Measurements from ENCODE around the gene LRRFIP1. TPM values are rescaled to one million over a fixed set of nuclear protein-coding genes. Genes with fewer than 3 reads are reported as not detected.

Gene LRRFIP1
- polyA plus RNA-seq, 1 donor (not counting 4 experiments of a cell fraction or from before 2014, with no cell fraction given), result 115 TPM

DNA sequence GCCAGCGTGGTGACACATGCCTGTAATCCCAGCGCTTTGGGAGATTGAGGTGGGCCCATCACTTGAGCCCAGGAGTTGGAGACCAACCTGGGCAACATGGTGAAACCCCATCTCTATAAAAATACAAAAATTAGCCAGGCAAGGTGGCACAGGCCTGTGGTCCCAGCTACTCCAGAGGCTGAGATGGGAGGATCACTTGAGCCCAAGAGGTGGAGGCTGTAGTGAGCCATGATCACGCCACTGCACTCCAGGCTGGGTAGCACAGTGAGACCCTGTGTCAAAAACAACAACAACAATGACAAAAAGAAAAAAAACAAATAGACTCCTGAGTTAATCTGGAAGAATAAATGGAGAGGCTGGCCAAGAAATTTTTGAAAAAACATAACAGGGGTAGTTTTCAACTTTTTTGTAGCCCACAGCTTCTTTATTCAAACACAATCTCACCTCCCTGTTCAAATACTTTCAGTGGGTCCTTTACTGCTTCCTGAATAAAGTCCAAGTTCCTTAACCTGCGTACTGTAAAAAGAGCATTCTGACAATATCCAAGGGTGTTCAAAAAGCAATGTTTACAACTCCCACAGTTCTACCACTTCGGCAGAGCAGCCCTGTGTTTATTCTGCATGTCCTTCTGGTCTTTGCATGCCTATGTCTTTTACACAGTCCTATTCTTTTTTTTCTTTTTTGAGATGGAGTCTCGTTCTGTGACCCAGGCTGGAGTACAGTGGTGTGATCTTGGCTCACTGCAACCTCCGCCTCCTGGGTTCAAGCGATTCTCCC is 53.5 kb downstream of the LRRFIP1 start:
- H3K9ac ChIP-seq (ENCODE audit: control insufficient read depth, extremely low read depth, insufficient read depth, low read length), result no peak overlapping the region

DNA sequence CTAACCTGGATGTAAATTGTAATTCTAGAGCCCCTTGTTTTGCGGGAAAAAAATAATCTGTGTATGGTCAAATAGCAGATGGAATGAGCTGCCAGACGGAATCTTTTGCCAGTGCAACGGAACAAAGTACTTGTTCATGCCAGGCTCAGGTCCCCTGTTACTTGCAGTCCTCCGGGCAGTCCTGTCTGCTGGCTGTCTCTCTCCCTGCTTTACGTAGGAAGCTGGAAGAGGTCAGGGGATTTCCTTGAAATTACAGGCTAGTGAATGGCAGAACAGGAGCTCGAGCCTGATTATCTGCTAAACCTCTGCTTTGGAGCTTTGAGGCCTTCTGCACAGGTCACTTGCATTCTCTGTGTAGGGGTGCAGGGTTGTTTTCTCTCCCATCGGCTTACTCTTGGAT is 54.8 kb downstream of the LRRFIP1 start:
- Histone ChIP-seq H3K9me1 (ENCODE audit: control insufficient read depth, extremely low read depth, insufficient read depth, low read length) (no peaks in the 10 kb centered on the region), H3K4me1 (ENCODE audit: control insufficient read depth, extremely low read depth, insufficient read depth, low read length) (peaks cover 7% of the 10 kb centered on the region), H3K36me3 (ENCODE audit: control insufficient read depth in 2 of 2, extremely low read depth in 1 of 2, insufficient read depth in 2 of 2, low read length in 2 of 2) (no peaks in the 10 kb centered on the region), H3K27ac (ENCODE audit: control insufficient read depth, insufficient read depth, low read length) (no peak overlapping the region), H3K9me3 (ENCODE audit: control insufficient read depth, low read depth, low read length) (no peaks in the 10 kb centered on the region), H4K20me1 (ENCODE audit: control insufficient read depth, extremely low read depth, insufficient read depth, low read length) (no peaks in the 10 kb centered on the region), H3K4me3 (ENCODE audit: control insufficient read depth in 2 of 3, extremely low read depth in 1 of 3, insufficient read depth in 2 of 3, low read depth in 1 of 3, low read length in 3 of 3) (no peak overlapping the region), H3K79me2 (ENCODE audit: control insufficient read depth, insufficient read depth, low read length) (no peaks in the 10 kb centered on the region), H3K27me3 (ENCODE audit: control insufficient read depth, extremely low read depth, insufficient read depth, low read length) (no peaks in the 10 kb centered on the region), H3K9ac (ENCODE audit: control insufficient read depth, extremely low read depth, insufficient read depth, low read length) (no peak overlapping the region), H2AFZ (ENCODE audit: control insufficient read depth, low read length) (no peak overlapping the region), H3K4me2 (ENCODE audit: control insufficient read depth, extremely low read depth, insufficient read depth, low read depth, low read length) (no peak overlapping the region)
- dilution Hi-C loops (cut with MboI; ENCODE audit: extremely low pct_ligation_motif_present, low sequenced_read_pairs), result no loop called here
- DNase-seq (ENCODE audit: low read depth, low spot score) (no peak), FAIRE-seq (no peak)
- TF ChIP-seq, protein P1, sequence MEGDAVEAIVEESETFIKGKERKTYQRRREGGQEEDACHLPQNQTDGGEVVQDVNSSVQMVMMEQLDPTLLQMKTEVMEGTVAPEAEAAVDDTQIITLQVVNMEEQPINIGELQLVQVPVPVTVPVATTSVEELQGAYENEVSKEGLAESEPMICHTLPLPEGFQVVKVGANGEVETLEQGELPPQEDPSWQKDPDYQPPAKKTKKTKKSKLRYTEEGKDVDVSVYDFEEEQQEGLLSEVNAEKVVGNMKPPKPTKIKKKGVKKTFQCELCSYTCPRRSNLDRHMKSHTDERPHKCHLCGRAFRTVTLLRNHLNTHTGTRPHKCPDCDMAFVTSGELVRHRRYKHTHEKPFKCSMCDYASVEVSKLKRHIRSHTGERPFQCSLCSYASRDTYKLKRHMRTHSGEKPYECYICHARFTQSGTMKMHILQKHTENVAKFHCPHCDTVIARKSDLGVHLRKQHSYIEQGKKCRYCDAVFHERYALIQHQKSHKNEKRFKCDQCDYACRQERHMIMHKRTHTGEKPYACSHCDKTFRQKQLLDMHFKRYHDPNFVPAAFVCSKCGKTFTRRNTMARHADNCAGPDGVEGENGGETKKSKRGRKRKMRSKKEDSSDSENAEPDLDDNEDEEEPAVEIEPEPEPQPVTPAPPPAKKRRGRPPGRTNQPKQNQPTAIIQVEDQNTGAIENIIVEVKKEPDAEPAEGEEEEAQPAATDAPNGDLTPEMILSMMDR (optimal IDR thresholded peaks at IDR 0.05 in 1 of 3, IDR thresholded peaks at IDR 0.05 in 1 of 3, conservative IDR thresholded peaks at IDR 0.05 in 1 of 3; ENCODE audit: extremely low read depth in 1 of 3, insufficient read depth in 2 of 3, low read length in 3 of 3), result no peak
- TF ChIP-seq EZH2 (IDR thresholded peaks at IDR 0.05; ENCODE audit: low read length), result no peak

More for the DNA sequence above, 53.5 kb downstream of the LRRFIP1 start:
- dilution Hi-C loops (cut with MboI; ENCODE audit: extremely low pct_ligation_motif_present, low sequenced_read_pairs), result no loop called here
- FAIRE-seq (no peak), DNase-seq (ENCODE audit: low read depth, low spot score) (no peak)
- peaks cover 4% of the 10 kb centered on the region for H3K4me1 ChIP-seq (ENCODE audit: control insufficient read depth, extremely low read depth, insufficient read depth, low read length)
- H2AFZ ChIP-seq (ENCODE audit: control insufficient read depth, low read length), result no peak overlapping the region
- H3K79me2 ChIP-seq (ENCODE audit: control insufficient read depth, insufficient read depth, low read length), result no peaks in the 10 kb centered on the region
- H3K4me3 ChIP-seq (ENCODE audit: control insufficient read depth in 2 of 3, extremely low read depth in 1 of 3, insufficient read depth in 2 of 3, low read depth in 1 of 3, low read length in 3 of 3), result no peak overlapping the region
- TF ChIP-seq EZH2 (IDR thresholded peaks at IDR 0.05; ENCODE audit: low read length), result no peak
- TF ChIP-seq, protein P1 (optimal IDR thresholded peaks at IDR 0.05 in 1 of 3, IDR thresholded peaks at IDR 0.05 in 1 of 3, conservative IDR thresholded peaks at IDR 0.05 in 1 of 3; ENCODE audit: extremely low read depth in 1 of 3, insufficient read depth in 2 of 3, low read length in 3 of 3), result no peak
- H4K20me1 ChIP-seq (ENCODE audit: control insufficient read depth, extremely low read depth, insufficient read depth, low read length), result no peaks in the 10 kb centered on the region
- H3K27me3 ChIP-seq (ENCODE audit: control insufficient read depth, extremely low read depth, insufficient read depth, low read length), result no peaks in the 10 kb centered on the region
- no peaks in the 10 kb centered on the region for H3K36me3 ChIP-seq (ENCODE audit: control insufficient read depth in 2 of 2, extremely low read depth in 1 of 2, insufficient read depth in 2 of 2, low read length in 2 of 2)
- no peaks in the 10 kb centered on the region for H3K9me3 ChIP-seq (ENCODE audit: control insufficient read depth, low read depth, low read length)
- no peak overlapping the region for H3K4me2 ChIP-seq (ENCODE audit: control insufficient read depth, extremely low read depth, insufficient read depth, low read depth, low read length)
- H3K9me1 ChIP-seq (ENCODE audit: control insufficient read depth, extremely low read depth, insufficient read depth, low read length), result no peaks in the 10 kb centered on the region
- no peak overlapping the region for H3K27ac ChIP-seq (ENCODE audit: control insufficient read depth, insufficient read depth, low read length)
